Stomach smooth muscle (tissue), 2 donors: ENCODE data around the gene ISL1.

Source experiments
- H3K27ac ChIP-seq: one replicate; pipeline ENCODE4 v1.7.0; 2013; ENCODE audit warnings: mild to moderate bottlenecking, low read length, inconsistent platforms
- H3K27me3 ChIP-seq, 2 donors: one replicate each; pipeline ENCODE4 v1.7.0; 2013; ENCODE audit warnings: low read length in 2 of 2; ENCODE audit not compliant: insufficient read depth in 2 of 2, control insufficient read depth in 1 of 2
- H3K36me3 ChIP-seq, 2 donors: one replicate each; pipeline ENCODE4 v1.7.0; 2013; ENCODE audit warnings: low read length in 2 of 2; ENCODE audit not compliant: control insufficient read depth in 2 of 2, insufficient read depth in 2 of 2
- H3K4me1 ChIP-seq: one replicate; pipeline ENCODE4 v1.7.0; 2013; ENCODE audit warnings: low read length; ENCODE audit not compliant: control insufficient read depth, insufficient read depth
- H3K4me3 ChIP-seq, 2 donors: one replicate each; pipeline ENCODE4 v1.7.0; 2013; ENCODE audit warnings: low read length in 2 of 2
- H3K9ac ChIP-seq, 2 donors: one replicate each; pipeline ENCODE4 v1.7.0; 2013; ENCODE audit warnings: low read length in 2 of 2, mild to moderate bottlenecking in 1 of 2
- H3K9me3 ChIP-seq, 2 donors: one replicate each; pipeline ENCODE4 v1.7.0; 2013; ENCODE audit warnings: low read length in 2 of 2; ENCODE audit not compliant: control insufficient read depth in 2 of 2
- donor health status: healthy.
- donor health status: Pancreatic carcinoma.

ISL1 gene

GRCh38 chr5:51397996-51398395, 14.7 kb downstream of the ISL1 start:
- Histone ChIP-seq H3K9ac (peak overlapping the region in 1 of 2 donors; percentile 46), H3K4me3 (peak overlapping the region; percentile 30 to 56), H3K27ac (peak overlapping the region; percentile 53), H3K9me3 (no peaks in the 10 kb centered on the region), H3K27me3 (peaks cover 0 to 2% of the 10 kb centered on the region in 2 donors), H3K36me3 (peaks cover 4 to 9% of the 10 kb centered on the region in 2 donors), H3K4me1 (peaks cover 27% of the 10 kb centered on the region)

GRCh38 chr5:51398875-51399642, 15.8 kb downstream of the ISL1 start:
- H3K9ac ChIP-seq, result peak overlapping the region; percentile 37 to 46
- H3K27me3 ChIP-seq, result peaks cover 0 to 2% of the 10 kb centered on the region in 2 donors
- peaks cover 22% of the 10 kb centered on the region for H3K4me1 ChIP-seq
- H3K36me3 ChIP-seq, result peaks cover 0 to 1% of the 10 kb centered on the region in 2 donors
- H3K27ac ChIP-seq, result peak overlapping the region; percentile 74
- peak overlapping the region; percentile 52 to 70 for H3K4me3 ChIP-seq
- no peaks in the 10 kb centered on the region for H3K9me3 ChIP-seq

- Histone ChIP-seq H3K4me3 (peak overlapping the region; percentile 52 to 70), H3K27ac (peak overlapping the region; percentile 74), H3K27me3 (peaks cover 0 to 2% of the 10 kb centered on the region in 2 donors), H3K9ac (peak overlapping the region; percentile 37 to 46), H3K4me1 (peaks cover 22% of the 10 kb centered on the region), H3K36me3 (no peaks in the 10 kb centered on the region), H3K9me3 (no peaks in the 10 kb centered on the region)
Measured at GRCh38 chr5:51399643-51400006, 16.4 kb downstream of the ISL1 start.

- H3K27me3 ChIP-seq, result no peaks in the 10 kb centered on the region
Measured at GRCh38 chr5:51404255-51404654, 21.0 kb downstream of the ISL1 start.

GRCh38 chr5:51411921-51412325, 28.7 kb downstream of the ISL1 start:
- Histone ChIP-seq H3K27me3 (no peaks in the 10 kb centered on the region), H3K9me3 (no peaks in the 10 kb centered on the region), H3K36me3 (no peaks in the 10 kb centered on the region), H3K9ac (no peak overlapping the region), H3K4me3 (no peak overlapping the region), H3K4me1 (no peaks in the 10 kb centered on the region), H3K27ac (no peak overlapping the region)

More at GRCh38 chr5:51404255-51404654, 21.0 kb downstream of the ISL1 start:
- Histone ChIP-seq H3K36me3 (no peaks in the 10 kb centered on the region), H3K27ac (no peak overlapping the region), H3K9ac (no peak overlapping the region), H3K4me1 (no peaks in the 10 kb centered on the region), H3K9me3 (no peaks in the 10 kb centered on the region), H3K4me3 (no peak overlapping the region)

GRCh38 chr5:51414516-51414915, 31.3 kb downstream of the ISL1 start:
- Histone ChIP-seq H3K27me3 (no peaks in the 10 kb centered on the region), H3K9ac (no peak overlapping the region), H3K9me3 (no peaks in the 10 kb centered on the region), H3K4me1 (no peaks in the 10 kb centered on the region), H3K4me3 (no peak overlapping the region), H3K27ac (no peak overlapping the region), H3K36me3 (no peaks in the 10 kb centered on the region)

GRCh38 chr5:51416149-51416548, 32.9 kb downstream of the ISL1 start:
- H3K4me1 ChIP-seq, result no peaks in the 10 kb centered on the region
- no peak overlapping the region for H3K4me3 ChIP-seq
- H3K27ac ChIP-seq, result no peak overlapping the region
- H3K9me3 ChIP-seq, result no peaks in the 10 kb centered on the region
- H3K36me3 ChIP-seq, result no peaks in the 10 kb centered on the region
- H3K27me3 ChIP-seq, result no peaks in the 10 kb centered on the region
- no peak overlapping the region for H3K9ac ChIP-seq

- Histone ChIP-seq H3K27me3 (no peaks in the 10 kb centered on the region), H3K9ac (no peak overlapping the region), H3K4me3 (no peak overlapping the region), H3K4me1 (no peaks in the 10 kb centered on the region), H3K9me3 (no peaks in the 10 kb centered on the region), H3K27ac (no peak overlapping the region), H3K36me3 (no peaks in the 10 kb centered on the region)
Measured at GRCh38 chr5:51433052-51433710, 49.9 kb downstream of the ISL1 start.

- Histone ChIP-seq H3K36me3 (no peaks in the 10 kb centered on the region), H3K27ac (no peak overlapping the region), H3K9ac (no peak overlapping the region), H3K9me3 (no peaks in the 10 kb centered on the region), H3K27me3 (no peaks in the 10 kb centered on the region), H3K4me1 (no peaks in the 10 kb centered on the region), H3K4me3 (no peak overlapping the region)
Measured at GRCh38 chr5:51439232-51439631, 56.0 kb downstream of the ISL1 start.
